HL-60 (cell line): Measurements from ENCODE around the gene STEAP1B.

Experiments used
- DNase-seq, 2 experiments: peaks; one replicate each; pipeline ENCODE4 v3.0.0-alpha.2; 2010 to 2020; ENCODE audit warnings: low read depth in 1 of 2, low spot score in 1 of 2
- H3K27ac ChIP-seq: fragments of 250-450 bp; sonication (Bioruptor Pico); replicated peaks from 2 replicates; pipeline ENCODE4 v1.5.1; 2020; ENCODE audit warnings: mild to moderate bottlenecking, moderate library complexity
- H3K27me3 ChIP-seq: fragments of 250-450 bp; sonication (Bioruptor Pico); 2 replicates; pipeline ENCODE4 v1.5.1; 2021; ENCODE audit warnings: mild to moderate bottlenecking, moderate library complexity; ENCODE audit not compliant: insufficient read depth, poor library complexity, severe bottlenecking
- H3K4me3 ChIP-seq: replicated peaks from 2 replicates; pipeline ENCODE4 v1.5.1; 2011; ENCODE audit warnings: mild to moderate bottlenecking, control low read depth, low read length; ENCODE audit not compliant: insufficient read depth
- CTCF ChIP-seq: IDR thresholded peaks from one replicate; pipeline ENCODE4 v1.5.1; 2011; ENCODE audit warnings: low read length, control low read depth, inconsistent platforms; ENCODE audit not compliant: insufficient read depth
- GABPA ChIP-seq: IDR thresholded peaks from 2 replicates; pipeline ENCODE4 v1.6.1; 2012; ENCODE audit warnings: low read depth
- POLR2AphosphoS5 ChIP-seq: IDR thresholded peaks from 2 replicates; pipeline ENCODE4 v1.6.1; 2012; ENCODE audit warnings: low read depth
- REST ChIP-seq: IDR thresholded peaks from 2 replicates; pipeline ENCODE4 v1.6.1; 2012; ENCODE audit warnings: low read depth; ENCODE audit not compliant: insufficient replicate concordance
- SPI1 ChIP-seq: IDR thresholded peaks from 2 replicates; pipeline ENCODE4 v1.6.1; 2012; ENCODE audit warnings: low read depth, mild to moderate bottlenecking, borderline replicate concordance

STEAP1B gene

DNA sequence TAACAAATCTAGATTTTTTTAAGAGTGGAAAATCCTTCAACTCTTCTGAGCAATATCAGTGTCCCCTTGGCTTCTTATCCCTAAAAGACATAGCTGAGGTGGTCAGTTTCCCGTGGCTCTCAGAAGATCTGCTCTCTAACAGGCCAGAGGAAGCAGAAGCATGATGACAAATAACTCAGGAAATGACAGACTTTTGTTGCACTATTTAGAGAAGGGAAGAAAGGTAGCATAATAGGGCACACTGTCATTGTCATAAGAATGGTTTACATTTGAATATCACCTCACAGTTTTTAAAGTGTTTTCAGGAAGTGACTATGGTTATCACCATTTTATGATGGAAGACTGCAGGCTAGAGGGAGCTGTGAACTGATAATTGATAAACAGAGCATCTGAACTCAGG lies 109.5 kb downstream of the STEAP1B start:
- Histone ChIP-seq H3K4me3 (no peak overlapping the region), H3K27me3 (no peaks in the 10 kb centered on the region), H3K27ac (no peak overlapping the region)
- no peak for DNase-seq
- no peak for TF ChIP-seq SPI1
- no peak for TF ChIP-seq REST
- TF ChIP-seq CTCF: no peak

DNA sequence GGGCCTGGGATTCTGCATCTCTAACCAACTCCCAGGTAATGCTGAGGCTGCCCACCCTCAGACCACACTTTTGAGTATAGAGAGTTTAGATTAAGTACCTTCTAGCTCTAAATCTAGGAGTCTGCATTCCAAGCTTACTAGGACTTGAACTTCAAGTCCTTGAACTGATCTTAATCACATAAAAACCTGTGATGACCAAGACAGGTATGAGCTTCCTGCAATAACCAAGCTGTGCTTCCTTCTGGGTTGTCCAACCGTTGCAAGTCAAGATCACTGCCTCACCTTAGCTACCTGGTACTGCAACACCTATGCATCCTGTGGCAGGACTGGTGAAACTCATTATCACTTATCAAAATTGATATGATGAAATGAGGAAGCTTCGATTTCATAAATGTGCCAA lies 110.1 kb downstream of the STEAP1B start:
- Histone ChIP-seq H3K27ac (no peak overlapping the region), H3K4me3 (no peak overlapping the region), H3K27me3 (no peaks in the 10 kb centered on the region)
- no peak for DNase-seq
- TF ChIP-seq SPI1: no peak
- TF ChIP-seq POLR2AphosphoS5: no peak
- TF ChIP-seq CTCF: no peak
- no peak for TF ChIP-seq REST
- no peak for TF ChIP-seq GABPA

- TF ChIP-seq SPI1 (no peak), CTCF (no peak), POLR2AphosphoS5 (no peak), GABPA (no peak), REST (no peak)
- no peak for DNase-seq
- Histone ChIP-seq H3K4me3 (no peak overlapping the region), H3K27me3 (no peaks in the 10 kb centered on the region), H3K27ac (no peak overlapping the region)
Observed at GRCh38 chr7:22387583-22387982, 112.4 kb downstream of the STEAP1B start.
